HG03095 (cell line): ENCODE data around the gene ITPR1.

ENCODE experiments used
- ATAC-seq: cut with Tn5 transposase; IDR thresholded peaks from one replicate; pipeline ENCODE4 v1.9.1; 2021; ENCODE audit warnings: moderate library complexity; ENCODE audit not compliant: unreplicated experiment

Gene ITPR1

DNA sequence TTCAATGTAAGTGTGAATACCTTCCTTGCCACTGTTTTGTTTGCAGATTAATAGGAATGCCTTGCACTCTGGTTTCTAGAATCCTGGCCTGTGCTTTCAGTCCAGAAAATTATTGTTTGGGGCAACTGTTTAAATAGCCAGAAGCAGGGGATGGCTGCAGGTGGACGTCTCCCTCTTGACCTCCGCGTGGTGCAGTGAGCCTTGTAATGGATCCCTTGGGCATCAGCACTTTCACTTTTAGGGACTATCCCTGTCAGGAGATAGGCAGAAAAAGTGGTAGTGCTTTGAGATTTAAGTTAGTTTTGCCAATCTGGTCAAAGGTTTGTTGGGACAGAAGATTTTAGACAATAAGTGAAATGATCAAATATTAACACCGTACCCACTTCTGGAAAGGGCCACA lies 307.4 kb downstream of the ITPR1 start:
- ATAC-seq: no peak

DNA sequence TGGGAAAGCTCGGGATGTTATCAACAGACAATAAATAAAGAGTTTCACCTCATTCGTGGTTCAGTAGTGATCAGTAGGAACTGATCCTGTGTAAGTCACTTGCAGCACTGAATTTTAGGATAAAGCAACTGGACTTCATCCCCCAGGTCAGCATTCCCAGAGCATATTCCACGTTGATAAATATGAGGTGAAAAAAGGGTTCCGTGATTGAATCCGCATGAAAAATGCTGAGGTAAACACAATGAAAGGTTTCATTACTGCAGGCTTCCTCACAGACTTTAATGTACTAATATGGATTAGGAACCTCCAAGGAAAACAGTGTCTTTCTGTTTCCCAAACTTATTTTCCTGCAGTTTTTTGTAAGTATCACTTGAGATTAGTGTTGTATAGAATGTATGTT lies 308.7 kb downstream of the ITPR1 start:
- no peak for ATAC-seq

DNA sequence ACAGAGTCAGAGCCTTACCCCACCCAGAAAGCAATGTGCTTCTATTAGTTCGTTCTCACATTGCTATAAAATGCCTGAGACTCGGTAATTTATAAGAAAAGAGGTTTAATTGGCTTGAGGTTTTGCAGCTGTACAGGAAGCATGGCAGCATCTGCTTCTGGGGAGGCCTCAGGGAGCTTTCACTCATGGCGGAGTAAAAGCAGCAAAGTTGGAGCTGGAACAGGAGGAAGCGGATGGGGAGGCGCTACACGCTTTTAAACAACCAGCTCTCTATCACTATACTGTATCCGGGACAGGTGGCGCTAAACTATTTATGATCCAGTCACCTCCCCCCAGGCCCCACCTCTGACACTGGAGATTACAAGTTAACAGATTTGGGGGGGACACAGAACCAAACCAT lies 309.8 kb downstream of the ITPR1 start:
- no peak for ATAC-seq

DNA sequence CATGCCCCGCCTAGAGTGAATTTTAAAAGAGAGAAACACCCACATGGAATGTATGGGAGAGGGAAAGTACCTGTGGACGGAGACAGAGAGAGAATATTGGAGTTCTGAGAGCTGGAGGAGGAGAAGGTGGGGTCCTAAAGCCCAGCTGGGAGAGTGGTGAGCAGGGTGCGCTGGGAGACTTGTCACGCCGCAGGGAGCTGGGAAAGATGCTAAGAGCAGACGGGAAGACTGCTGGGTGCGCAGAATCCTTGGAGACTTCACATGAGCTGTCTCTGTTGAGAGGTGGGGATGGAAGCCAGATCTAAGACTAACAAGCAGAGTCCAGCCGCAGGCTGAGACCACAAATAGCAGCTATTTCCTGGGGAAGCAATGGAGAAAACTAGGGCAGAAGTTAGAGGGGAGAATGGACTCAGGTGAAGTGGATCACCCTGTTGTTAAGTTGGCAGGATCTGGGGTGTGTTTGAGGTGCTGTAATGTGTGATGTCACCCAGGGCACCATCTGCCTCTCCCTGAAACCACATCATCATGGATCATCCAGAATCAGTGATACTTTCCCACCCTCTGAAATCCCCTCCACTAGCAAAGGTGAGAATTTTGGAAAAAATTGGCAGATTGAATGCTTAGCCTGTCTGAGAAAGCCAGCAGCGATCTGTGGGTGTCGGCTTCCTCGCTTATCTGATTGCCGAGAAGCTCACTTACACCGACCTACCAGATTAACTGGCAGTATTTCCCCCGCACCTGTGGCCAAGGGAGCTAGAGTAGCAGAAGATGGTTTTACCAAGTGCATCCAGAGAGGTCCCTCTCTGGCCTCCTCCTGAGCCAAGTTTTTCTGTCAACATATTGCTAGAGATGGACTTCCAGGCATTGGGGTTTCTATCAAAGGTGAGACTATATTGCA lies 311.3 kb downstream of the ITPR1 start:
- ATAC-seq: no peak

DNA sequence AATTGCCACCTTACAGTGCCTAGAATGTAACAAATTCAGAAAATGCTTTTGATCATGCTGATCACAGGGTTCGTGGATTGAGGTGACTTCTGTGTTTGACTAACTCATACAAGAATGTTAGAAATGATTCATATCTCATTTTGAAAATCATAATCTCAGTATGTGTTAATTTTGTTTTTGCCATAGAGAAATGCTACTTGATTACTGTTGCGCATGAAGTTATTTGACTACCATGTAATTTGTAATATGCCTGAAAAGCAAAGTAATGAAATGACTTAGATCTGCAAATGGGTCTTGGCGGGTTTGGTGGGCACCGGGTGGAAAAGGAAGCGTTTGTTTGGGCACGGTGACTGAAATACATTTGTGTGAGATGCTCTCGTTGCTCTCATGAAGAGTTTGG lies 312.5 kb downstream of the ITPR1 start:
- no peak for ATAC-seq

DNA sequence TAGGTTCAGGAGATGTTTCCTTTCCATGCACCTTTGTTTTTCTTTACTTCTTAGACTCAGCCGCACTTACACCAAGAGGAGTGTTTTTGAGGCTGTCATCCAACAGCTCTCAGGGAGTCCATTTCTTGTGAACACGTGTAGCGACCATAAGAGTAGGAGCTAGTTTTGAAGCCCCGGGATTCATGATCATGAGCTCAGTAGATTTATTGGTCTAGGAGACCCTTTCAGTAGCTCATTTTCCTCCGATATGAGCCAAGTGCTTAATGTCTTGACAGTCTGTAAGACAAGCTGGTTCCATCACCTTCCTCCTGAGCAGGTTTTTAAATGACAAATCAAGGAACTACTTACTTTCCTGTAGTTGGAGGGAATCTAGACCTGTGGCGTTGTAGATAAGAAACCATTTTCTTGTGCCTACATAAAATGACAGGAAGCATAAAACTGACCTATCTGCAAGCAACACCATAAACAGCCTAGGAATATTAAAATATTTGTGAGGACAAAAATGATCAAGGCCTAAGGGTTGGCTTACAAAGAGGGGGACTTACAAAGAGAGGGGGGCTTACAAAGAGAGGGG lies 313.5 kb downstream of the ITPR1 start:
- ATAC-seq: no peak

DNA sequence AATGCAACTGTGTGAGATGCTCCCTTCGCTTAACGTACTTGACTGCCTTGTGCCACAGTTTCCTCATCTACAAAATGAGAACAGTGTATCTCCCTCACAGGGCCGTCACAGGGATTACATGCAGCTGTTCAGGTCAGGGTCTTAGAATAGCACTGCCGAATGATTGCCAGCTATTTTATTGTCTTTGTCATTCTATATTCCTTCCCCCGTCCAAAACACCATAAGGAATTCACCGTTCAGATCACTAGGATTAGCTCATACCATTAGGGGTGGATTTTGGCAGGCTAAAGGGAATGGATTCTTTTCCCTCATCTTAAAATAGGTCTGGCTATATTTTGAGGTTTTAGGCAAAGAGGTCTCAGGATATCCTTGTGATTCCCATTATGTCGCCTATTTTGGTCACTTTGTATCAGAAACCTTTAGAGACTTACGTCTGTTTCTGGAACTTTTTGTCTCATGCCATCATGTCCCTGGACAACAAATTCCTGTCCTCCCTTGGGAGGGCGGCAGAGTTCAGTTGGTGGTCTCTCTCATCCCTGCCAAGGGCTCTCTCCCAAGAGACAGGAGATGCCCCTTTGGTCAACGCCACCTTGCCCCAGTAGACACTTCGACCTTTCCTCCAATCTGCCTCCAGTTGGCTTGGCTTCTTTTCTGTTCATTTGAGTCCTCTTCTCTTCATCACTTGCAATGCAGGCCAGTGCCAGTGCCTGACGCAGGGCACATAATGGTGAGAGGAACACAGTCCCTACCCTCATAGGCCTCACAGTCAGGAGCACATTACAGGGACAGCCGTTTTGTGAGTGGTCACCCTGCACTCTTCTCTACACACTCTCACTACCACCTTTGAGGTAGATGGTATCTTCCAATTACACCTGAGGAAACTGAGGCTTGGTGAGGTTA lies 314.5 kb downstream of the ITPR1 start:
- ATAC-seq: no peak

DNA sequence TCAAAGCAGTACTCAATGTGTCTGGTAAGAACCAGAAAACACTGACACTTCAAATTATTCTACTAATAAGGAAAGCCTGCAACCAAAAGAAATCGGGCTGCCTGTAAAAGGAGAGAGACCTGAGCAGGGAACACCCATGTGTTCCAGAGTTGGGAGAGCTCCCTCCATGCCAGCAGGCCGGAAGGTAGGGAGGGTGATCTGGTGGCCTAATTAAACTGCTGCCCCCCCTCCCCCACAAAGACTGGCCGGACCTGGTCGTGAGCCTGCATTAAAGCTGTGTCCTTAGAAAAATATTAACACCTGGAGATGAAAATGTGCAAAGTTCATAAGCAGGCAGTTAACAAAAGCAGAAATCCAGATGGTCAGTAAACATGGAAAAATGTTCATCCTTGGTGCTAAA lies 315.5 kb downstream of the ITPR1 start:
- ATAC-seq: no peak

DNA sequence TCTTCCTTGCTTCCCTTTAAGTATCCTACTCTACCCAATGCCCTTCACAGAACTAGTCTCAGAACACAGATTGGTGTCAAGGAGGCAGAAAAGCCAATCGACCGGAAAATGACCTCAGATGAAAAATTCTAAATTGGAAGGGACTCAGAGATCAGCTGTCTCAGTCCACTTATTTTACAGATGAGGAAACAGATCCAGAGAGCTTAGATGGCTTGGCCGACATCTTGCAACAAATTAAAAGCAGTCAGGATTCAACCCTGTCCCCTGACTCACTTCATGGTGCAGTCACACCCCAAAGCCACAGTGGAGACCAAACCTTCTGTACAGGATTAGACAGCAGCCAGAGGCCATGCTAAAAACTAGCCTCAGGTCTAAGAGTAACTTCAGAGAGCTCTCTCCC lies 316.8 kb downstream of the ITPR1 start:
- ATAC-seq: no peak

DNA sequence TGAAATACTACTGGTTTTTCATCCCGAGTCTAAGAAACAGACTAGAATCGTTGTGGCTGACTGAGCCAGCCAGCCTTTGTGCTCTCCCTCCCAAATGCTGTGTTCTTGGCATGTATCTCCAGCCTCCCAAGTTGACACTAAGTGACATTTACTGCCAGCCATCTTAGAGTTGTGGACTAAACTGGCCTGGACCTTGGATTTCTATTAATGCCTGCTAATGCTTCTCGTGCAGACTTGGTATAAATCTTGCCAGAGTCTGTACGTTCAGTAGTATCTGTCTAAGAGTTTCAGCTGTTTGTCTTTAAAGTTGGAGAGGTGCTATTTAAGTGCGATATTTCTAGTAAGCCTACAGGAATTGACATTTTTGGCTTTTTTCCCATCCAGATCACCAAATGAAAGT lies 319.4 kb downstream of the ITPR1 start:
- ATAC-seq: no peak

DNA sequence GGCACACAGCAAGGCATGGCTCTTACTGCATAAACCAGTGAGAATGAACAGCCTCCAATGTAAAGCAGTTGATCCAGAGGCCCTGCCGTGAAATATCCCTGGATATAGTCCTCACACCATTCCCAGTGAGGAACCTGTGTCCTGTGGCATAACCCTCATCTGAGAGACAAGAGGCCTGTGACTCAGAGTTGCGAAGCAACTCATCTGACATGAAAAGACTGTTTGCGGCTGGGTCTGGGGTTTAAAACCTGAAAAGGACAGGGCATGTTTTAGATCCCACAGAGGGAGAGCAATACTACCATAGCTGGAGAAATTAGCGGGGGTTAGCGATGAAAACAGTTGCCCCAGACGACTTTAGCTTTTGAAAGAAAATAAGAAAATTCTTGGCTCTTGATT lies 320.8 kb downstream of the ITPR1 start:
- no peak for ATAC-seq

DNA sequence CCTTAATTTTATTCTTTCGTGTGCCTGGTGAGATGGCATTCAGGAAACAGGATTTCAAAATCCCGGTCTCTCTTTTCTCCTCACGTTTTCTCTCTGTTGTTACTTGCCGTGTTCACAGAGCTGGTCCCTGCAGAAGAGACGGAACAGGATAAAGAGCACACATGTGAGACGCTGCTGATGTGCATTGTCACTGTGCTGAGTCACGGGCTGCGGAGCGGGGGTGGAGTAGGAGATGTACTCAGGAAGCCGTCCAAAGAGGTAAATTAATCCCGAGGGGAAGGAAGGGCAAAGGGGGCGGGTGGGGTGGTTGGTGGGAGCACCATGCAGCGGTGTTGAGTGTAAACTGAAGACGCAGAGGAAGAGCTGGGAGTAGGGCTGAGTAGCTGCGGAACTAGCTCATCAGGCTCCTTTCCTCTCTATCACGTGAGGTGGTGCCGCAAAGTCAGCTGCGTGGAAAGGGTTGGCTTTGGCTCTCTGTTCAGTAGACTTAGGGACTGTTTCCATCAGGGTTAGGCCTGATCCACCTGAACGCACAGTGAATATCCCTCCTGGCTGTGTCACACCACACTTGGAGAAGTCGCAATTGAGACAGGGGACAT lies 321.3 kb downstream of the ITPR1 start:
- no peak for ATAC-seq

DNA sequence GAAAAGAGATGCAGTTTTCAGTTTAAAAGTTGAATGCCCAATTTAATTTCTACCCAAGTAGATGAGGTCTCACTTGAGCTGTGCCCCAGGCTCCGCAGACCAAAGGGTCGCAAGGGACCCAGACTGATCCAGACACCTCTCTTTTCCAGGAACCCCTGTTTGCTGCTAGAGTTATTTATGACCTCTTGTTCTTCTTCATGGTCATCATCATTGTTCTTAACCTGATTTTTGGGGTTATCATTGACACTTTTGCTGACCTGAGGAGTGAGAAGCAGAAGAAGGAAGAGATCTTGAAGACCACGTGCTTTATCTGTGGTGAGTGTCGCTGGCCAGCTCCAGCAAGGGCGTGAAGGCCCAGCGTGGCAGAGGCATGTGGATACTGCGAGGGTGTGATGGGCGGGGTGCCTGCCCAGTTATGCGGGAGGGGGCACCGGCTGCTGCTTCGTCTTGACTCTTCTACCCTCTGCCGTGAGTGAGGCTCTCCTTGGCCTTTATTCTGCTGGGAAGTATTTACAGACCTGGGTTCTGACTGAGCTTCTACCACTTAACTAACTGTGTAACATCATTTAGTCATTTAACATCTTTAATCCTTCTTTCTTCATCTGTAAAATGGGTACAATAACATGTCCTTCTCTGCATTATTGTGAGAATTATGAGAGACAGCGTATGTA lies 321.9 kb downstream of the ITPR1 start:
- no peak for ATAC-seq

DNA sequence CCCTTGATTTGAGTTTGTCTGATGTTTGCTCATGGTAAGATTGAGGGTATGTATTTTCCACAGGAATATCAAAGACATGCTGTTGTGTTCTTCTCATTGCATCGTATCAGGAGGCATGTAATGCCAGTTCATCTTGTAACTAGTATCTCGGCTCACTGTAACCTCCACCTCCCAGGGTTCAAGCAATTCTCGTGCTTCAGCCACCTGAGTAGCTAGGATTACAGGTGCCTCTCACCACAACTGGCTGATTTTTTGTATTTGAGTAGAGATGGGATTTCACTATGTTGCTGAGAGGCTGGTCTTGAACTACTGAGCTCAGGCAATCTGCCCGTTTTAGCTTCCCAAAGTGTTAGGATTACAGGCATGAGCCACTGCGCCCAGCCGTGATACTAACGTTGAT lies 323.2 kb downstream of the ITPR1 start:
- no peak for ATAC-seq

DNA sequence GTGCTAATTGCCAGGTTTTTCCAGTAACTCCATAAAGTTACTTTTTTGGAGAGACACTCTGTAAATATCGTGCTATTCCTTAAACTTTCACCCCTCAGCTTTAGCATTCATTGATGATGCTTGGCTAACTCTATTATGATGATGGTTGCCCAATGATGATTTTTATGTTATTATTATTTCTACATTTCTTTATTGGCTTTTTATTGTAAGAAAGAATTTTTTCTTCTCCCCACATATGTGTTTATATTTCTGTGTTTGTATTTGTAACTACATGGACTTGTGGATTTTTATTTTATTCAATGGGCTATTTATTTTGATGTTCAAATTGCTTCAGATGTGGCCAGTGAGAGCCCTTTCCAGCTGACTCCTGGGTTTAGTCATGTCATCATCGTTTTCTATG lies 323.6 kb downstream of the ITPR1 start:
- no peak for ATAC-seq

DNA sequence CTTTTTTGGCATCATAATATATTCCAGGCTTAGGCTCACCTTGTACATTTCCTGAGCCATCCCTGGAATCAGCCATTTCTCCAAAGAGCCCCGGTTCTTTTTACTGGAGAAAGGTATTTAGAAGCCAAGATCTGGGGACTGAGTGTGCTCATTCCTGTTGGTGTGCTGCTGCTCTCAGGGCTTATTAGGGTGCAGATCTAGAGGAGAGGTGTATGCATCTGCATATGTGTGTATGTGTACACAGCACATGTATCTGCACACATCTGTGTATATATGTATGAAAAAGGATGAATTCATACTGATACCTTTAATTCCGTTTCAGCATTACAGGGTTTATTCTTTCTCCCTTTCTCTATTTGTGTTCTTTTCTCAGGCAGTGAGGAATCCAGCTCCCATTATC lies 324.0 kb downstream of the ITPR1 start:
- ATAC-seq: no peak

DNA sequence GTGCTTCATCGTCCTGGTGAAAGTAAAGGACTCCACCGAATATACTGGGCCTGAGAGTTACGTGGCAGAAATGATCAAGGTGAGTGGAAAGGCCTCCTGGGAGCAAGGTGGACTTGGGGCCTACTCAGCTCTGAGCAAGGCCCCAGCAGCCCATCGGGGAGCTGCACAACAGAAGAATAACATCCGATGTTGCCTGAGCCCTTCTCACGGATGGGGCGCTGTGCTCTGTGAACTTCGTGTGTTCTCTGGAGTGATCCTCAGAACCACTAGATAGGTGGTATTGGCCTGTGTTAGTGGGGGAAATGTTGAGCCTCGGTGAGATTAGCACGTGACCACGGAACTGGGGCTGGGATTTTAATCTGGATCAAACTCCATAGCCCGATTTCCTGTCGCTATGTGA lies 325.0 kb downstream of the ITPR1 start:
- no peak for ATAC-seq

DNA sequence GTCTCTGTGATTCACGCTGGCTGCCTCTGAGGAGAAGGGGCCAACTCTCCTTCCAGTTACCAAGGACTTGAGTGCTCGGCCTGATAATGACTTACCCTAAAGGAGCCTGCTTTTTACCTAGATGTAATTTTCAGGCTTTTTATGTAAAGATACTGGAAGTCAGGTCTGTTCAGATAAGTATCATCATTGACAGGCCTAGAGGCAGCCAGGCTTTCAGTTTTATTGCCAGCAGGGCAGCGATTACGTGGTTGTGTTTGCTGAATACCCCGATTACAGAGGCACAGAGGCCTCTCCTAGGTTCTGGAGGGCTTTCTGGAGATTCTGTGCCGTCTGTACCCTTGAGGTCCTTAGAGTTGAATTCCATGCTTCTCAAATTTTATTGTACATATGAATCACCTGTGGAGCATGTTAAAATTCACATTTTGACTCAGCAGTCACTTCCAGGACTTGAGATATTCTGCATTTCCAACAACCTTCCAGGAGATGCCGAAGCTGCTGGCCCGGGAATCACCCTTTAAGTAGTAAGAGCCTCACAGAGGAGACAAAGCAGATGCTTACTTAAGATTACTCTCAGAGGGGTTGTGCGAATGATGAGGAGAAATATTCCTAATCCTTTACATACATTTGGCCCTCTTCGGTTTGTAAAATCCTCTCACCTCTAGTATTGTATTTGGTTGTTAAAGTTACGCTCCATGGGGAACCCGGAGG lies 326.0 kb downstream of the ITPR1 start:
- no peak for ATAC-seq

DNA sequence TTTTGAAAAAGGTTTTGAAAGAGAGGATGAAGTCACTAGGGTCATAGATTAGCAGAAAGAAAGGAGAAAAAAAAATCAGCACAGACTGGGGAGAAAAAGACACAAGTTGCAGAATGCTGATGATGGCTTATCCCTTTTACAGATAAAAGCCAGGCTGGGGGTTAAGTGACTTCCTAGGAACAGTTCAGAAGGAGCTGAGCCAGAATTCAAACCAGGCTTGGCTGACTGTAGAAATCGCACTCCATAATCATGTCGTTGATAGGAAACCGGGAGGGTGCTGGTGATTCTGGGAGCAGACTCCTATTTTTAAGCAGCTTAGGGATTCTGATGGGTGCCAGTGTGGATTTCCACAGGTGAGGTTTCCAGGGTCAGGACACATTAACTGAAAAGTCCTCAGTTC lies 326.6 kb downstream of the ITPR1 start:
- ATAC-seq: no peak
